CD14-positive monocyte (primary cell): ENCODE measurements around the gene ACKR3. TPM values are rescaled to one million over a fixed set of nuclear protein-coding genes. Genes with fewer than 3 reads are reported as not detected.

Experiments
- DNase-seq, 3 donors: peaks; one replicate each; pipeline ENCODE4 v3.0.0-alpha.2; 2011 to 2022
- H2AFZ ChIP-seq: 2 replicates; pipeline ENCODE4 v1.6.0; 2012; ENCODE audit warnings: mild to moderate bottlenecking, low read depth, low read length, inconsistent platforms; ENCODE audit not compliant: insufficient read depth, poor library complexity, severe bottlenecking
- H3K27ac ChIP-seq, 2 donors: 1 replicate in 1 of 2; 2 replicates in 1 of 2; pipeline ENCODE4 v1.5.1; 2012 to 2013; ENCODE audit warnings: low read length in 2 of 2, control low read depth in 1 of 2, inconsistent platforms in 1 of 2, low read depth in 1 of 2, mild to moderate bottlenecking in 1 of 2
- H3K27me3 ChIP-seq, 2 donors: one replicate each; pipeline versions ENCODE4 v1.6.0 to v1.6.1; 2011 to 2013; ENCODE audit warnings: low read length in 2 of 2; ENCODE audit not compliant: control insufficient read depth in 2 of 2, insufficient read depth in 2 of 2
- H3K36me3 ChIP-seq, 2 donors: replicated peaks in 1 of 2; 1 replicate in 1 of 2; 2 replicates in 1 of 2; pipeline versions ENCODE4 v1.5.1 to v1.6.1; 2012 to 2013; ENCODE audit warnings: low read length in 2 of 2, control low read depth in 1 of 2, inconsistent platforms in 1 of 2, mild to moderate bottlenecking in 1 of 2; ENCODE audit not compliant: insufficient read depth in 2 of 2, control insufficient read depth in 1 of 2
- H3K4me1 ChIP-seq, 2 donors: 1 replicate in 1 of 2; 2 replicates in 1 of 2; pipeline versions ENCODE4 v1.5.1 to v1.6.1; 2012 to 2013; ENCODE audit warnings: low read length in 2 of 2, control low read depth in 1 of 2, inconsistent platforms in 1 of 2, mild to moderate bottlenecking in 1 of 2, moderate library complexity in 1 of 2; ENCODE audit not compliant: insufficient read depth in 2 of 2, control insufficient read depth in 1 of 2
- H3K4me2 ChIP-seq: replicated peaks from 2 replicates; pipeline ENCODE3; 2012; ENCODE audit warnings: low read length, moderate library complexity, mild to moderate bottlenecking; ENCODE audit not compliant: poor library complexity, severe bottlenecking; ENCODE audit errors: extremely low read depth
- H3K4me3 ChIP-seq, 3 experiments: fragments of 200-600 bp in 1 of 3; sonication (generic) in 1 of 3; replicated peaks in 1 of 3; 1 replicate in 2 of 3; 2 replicates in 1 of 3; pipeline ENCODE4 v1.5.1; 2011 to 2013; ENCODE audit warnings: low read length in 3 of 3, mild to moderate bottlenecking in 3 of 3, control low read depth in 2 of 3, low read depth in 2 of 3, inconsistent platforms in 1 of 3, moderate library complexity in 1 of 3
- H3K79me2 ChIP-seq: 2 replicates; pipeline ENCODE4 v1.6.0; 2012; ENCODE audit warnings: mild to moderate bottlenecking, control low read depth, inconsistent platforms, low read length, moderate library complexity; ENCODE audit not compliant: insufficient read depth
- H3K9ac ChIP-seq: 2 replicates; pipeline ENCODE4 v1.6.0; 2017; ENCODE audit warnings: low read length, mild to moderate bottlenecking; ENCODE audit not compliant: insufficient read depth, poor library complexity, severe bottlenecking
- H3K9me3 ChIP-seq, 2 donors: replicated peaks in 1 of 2; 1 replicate in 1 of 2; 2 replicates in 1 of 2; pipeline versions ENCODE4 v1.5.1 to v1.6.1; 2012 to 2013; ENCODE audit warnings: low read length in 2 of 2, control low read depth in 1 of 2; ENCODE audit not compliant: control insufficient read depth in 1 of 2, insufficient read depth in 1 of 2
- H4K20me1 ChIP-seq: 2 replicates; pipeline ENCODE4 v1.6.0; 2012; ENCODE audit warnings: mild to moderate bottlenecking, low read length, control low read depth, moderate library complexity; ENCODE audit not compliant: insufficient read depth
- H3K27ac Mint-ChIP-seq, 7 donors: one replicate each; pipeline ENCODE4 v1.8.0; 2020; ENCODE audit warnings: mild to moderate bottlenecking in 7 of 7, mixed read lengths in 7 of 7, moderate library complexity in 6 of 7, inconsistent platforms in 2 of 7
- H3K27me3 Mint-ChIP-seq, 3 donors: one replicate each; pipeline ENCODE4 v1.8.0; 2021 to 2022; ENCODE audit warnings: low read depth in 3 of 3, mild to moderate bottlenecking in 3 of 3, mixed read lengths in 3 of 3, moderate library complexity in 3 of 3, inconsistent platforms in 1 of 3
- H3K36me3 Mint-ChIP-seq, 2 donors: one replicate each; pipeline ENCODE4 v1.8.0; 2020; ENCODE audit warnings: mixed read lengths in 2 of 2, inconsistent platforms in 1 of 2, mild to moderate bottlenecking in 1 of 2
- H3K4me1 Mint-ChIP-seq: one replicate; pipeline ENCODE4 v1.8.0; 2020; ENCODE audit warnings: mild to moderate bottlenecking, mixed read lengths
- H3K4me3 Mint-ChIP-seq, 2 donors: one replicate each; pipeline ENCODE4 v1.8.0; 2020; ENCODE audit warnings: mild to moderate bottlenecking in 2 of 2, mixed read lengths in 2 of 2, moderate library complexity in 1 of 2
- H3K9me3 Mint-ChIP-seq, 7 donors: one replicate each; pipeline ENCODE4 v1.8.0; 2020 to 2022; ENCODE audit warnings: mixed read lengths in 7 of 7, mild to moderate bottlenecking in 6 of 7, moderate library complexity in 6 of 7, inconsistent platforms in 2 of 7
- CTCF ChIP-seq: fragments of 200-600 bp; IDR thresholded peaks from one replicate; pipeline ENCODE4 v1.8.0; 2022; ENCODE audit warnings: antibody characterized with exemption, mild to moderate bottlenecking
- WGBS: methylation state at CpG from one replicate; pipeline ENCODE4 v1.1.5; 2013; ENCODE audit warnings: missing lambda C conversion rate; ENCODE audit not compliant: insufficient coverage; 5-methylcytosine and 5-hydroxymethylcytosine counted together
- intact Hi-C, 2 donors: fragments of 100-400 bp; cut with micrococcal nuclease; formaldehyde crosslinking; loops; one replicate each; pipeline versions ENCODE4 v1.15.0 to v1.15.1; 2023
- polyA plus RNA-seq, 3 donors: library from polyadenylated mRNA; depleted of rRNA in 1 of 3; unstranded in 2 of 3; stranded (reverse) in 1 of 3; fragments of 300-500 nt in 2 of 3; fragments of >200 nt in 1 of 3; fragmentation: Illumina TruSeq in 2 of 3; gene quantifications; 1 replicate in 2 of 3; 2 replicates in 1 of 3; pipeline ENCODE4 v1.2.3, GENCODE V29; 2012 to 2021

Gene ACKR3
- polyA plus RNA-seq, 3 donors, result 0.41 to 13.3 (median 0.79) TPM

DNA sequence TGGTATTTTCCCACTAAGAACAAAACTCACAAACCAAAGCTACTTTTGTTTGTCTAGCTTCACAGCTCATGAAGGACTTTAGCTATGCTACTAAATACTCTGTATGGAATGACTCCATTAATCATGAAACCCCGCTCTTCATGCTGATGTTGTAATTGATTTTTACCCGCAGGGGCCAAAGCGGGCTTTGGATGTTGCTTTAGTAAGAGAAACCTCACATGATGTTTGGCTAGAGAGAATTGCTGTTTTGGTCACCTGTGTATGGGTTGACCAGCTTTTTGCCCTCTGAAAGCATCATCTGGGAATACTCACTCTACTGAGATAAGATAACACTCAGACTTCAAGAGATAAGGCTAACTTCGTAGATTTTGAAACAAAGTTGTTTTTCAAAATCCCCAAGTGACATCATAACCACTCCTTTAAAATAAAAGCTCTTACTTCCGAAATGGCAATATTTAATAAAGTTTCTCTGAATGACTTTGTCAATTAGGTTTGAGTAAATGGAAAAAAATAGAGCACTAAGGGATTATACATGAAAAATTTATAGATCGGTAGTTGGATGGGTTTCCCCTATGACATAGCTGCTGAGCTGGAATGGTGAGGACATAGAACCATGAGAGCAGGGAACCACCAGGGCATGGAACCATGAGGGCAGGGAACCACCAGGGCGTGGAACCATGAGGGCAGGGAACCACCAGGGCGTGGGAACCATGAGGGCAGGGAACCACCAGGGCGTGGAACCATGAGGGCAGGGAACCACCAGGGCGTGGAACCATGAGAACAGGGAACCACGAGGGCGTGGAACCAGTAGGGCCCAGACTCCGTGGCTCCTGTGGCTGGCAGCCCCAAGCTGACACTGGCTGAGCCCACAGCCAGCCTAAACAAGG is 31.9 kb downstream of the ACKR3 start:
- H3K79me2 ChIP-seq, result no peaks in the 10 kb centered on the region
- H3K9me3 ChIP-seq, result no peaks in the 10 kb centered on the region
- no peak overlapping the region for H2AFZ ChIP-seq
- no peak for TF ChIP-seq CTCF
- Mint-ChIP-seq H3K4me1 (peaks cover 9% of the 10 kb centered on the region), H3K9me3 (peaks cover 0 to 4% (median 0%) of the 10 kb centered on the region in 7 donors), H3K27me3 (peaks cover 10 to 37% (median 31%) of the 10 kb centered on the region in 3 donors), H3K36me3 (no peaks in the 10 kb centered on the region), H3K4me3 (no peak overlapping the region), H3K27ac (no peak overlapping the region)
- peaks cover 6 to 9% of the 10 kb centered on the region in 2 donors for H3K4me1 ChIP-seq
- H3K36me3 ChIP-seq, result no peaks in the 10 kb centered on the region
- H3K4me3 ChIP-seq, result no peak overlapping the region
- no peak for DNase-seq
- 95% methylated on average over 5 of the region's 13 CpGs for WGBS
- H4K20me1 ChIP-seq, result no peaks in the 10 kb centered on the region
- H3K4me2 ChIP-seq, result no peak overlapping the region
- intact Hi-C loops, result no loop called here
- peaks cover 0 to 10% of the 10 kb centered on the region in 2 donors for H3K27me3 ChIP-seq
- H3K9ac ChIP-seq, result no peak overlapping the region
- no peak overlapping the region for H3K27ac ChIP-seq

DNA sequence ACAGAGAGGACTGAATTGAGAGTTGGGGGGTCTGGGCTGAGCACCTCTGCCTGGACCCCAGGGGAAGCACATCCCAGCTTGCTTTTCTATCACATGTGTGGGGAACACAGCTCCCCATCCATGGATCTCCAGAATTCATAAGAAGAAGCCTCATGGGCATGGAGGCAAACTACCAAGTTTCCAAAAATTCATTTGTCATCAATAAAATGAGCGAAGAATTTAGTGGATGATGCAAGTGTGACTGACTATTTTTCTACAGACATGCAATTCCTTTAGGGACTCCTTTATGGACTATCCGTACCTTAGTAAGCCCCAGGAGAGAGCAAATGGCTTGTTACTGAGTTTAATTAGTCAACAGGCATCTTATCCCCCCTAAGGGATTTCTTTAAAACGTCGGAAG is 33.1 kb downstream of the ACKR3 start:
- Histone ChIP-seq H3K79me2 (no peaks in the 10 kb centered on the region), H3K4me2 (no peak overlapping the region), H3K27me3 (peaks cover 0 to 10% of the 10 kb centered on the region in 2 donors), H2AFZ (no peak overlapping the region), H3K4me3 (no peak overlapping the region), H3K4me1 (peaks cover 12 to 15% of the 10 kb centered on the region in 2 donors), H3K9me3 (no peaks in the 10 kb centered on the region), H3K36me3 (no peaks in the 10 kb centered on the region), H3K27ac (no peak overlapping the region), H3K9ac (no peak overlapping the region), H4K20me1 (no peaks in the 10 kb centered on the region)
- TF ChIP-seq CTCF, result no peak
- intact Hi-C loops, result no loop called here
- Mint-ChIP-seq H3K4me3 (no peak overlapping the region), H3K27ac (no peak overlapping the region), H3K36me3 (no peaks in the 10 kb centered on the region), H3K27me3 (peaks cover 12 to 40% (median 40%) of the 10 kb centered on the region in 3 donors), H3K4me1 (peaks cover 15% of the 10 kb centered on the region), H3K9me3 (peaks cover 0 to 4% (median 0%) of the 10 kb centered on the region in 7 donors)
- DNase-seq, result no peak
- WGBS, result 75% methylated on average over 2 of the region's 4 CpGs
